NB4 (cell line): Measurements from ENCODE around the gene GPHA2.
A peak's percentile ranks its signal among the peaks of the same experiment; 100 is the strongest.

Experiments used
- DNase-seq: peaks from one replicate; pipeline ENCODE4 v3.0.0; 2010; ENCODE audit warnings: low read depth
- H3K4me3 ChIP-seq: one replicate; pipeline ENCODE4 v1.5.1; 2011; ENCODE audit warnings: mild to moderate bottlenecking, low read depth, low read length, moderate library complexity
- CTCF ChIP-seq: IDR thresholded peaks from one replicate; pipeline ENCODE4 v1.5.1; 2012; ENCODE audit warnings: low read depth, low read length
- MAX ChIP-seq: IDR thresholded peaks from 2 replicates; pipeline ENCODE4 v1.6.1; 2011; ENCODE audit warnings: low read depth, low read length
- MYC ChIP-seq: IDR thresholded peaks from 2 replicates; pipeline ENCODE4 v1.6.1; 2011; ENCODE audit warnings: low read depth, low read length
- POLR2A ChIP-seq: IDR thresholded peaks from 2 replicates; pipeline ENCODE4 v1.6.1; 2011; ENCODE audit warnings: mild to moderate bottlenecking; ENCODE audit not compliant: insufficient read length; ENCODE audit errors: extremely low read depth

GPHA2 gene

GRCh38 chr11:64928957-64929356 is 6.7 kb downstream of the GPHA2 start:
- no peak for DNase-seq
- no peak for TF ChIP-seq MYC
- no peak for TF ChIP-seq POLR2A
- TF ChIP-seq MAX, result no peak
- TF ChIP-seq CTCF, result no peak
- H3K4me3 ChIP-seq, result no peak overlapping the region

GRCh38 chr11:64926689-64927088 is 9.0 kb downstream of the GPHA2 start:
- TF ChIP-seq MAX, result no peak
- TF ChIP-seq MYC, result no peak
- TF ChIP-seq CTCF, result no peak
- TF ChIP-seq POLR2A, result no peak
- no peak for DNase-seq
- no peak overlapping the region for H3K4me3 ChIP-seq

GRCh38 chr11:64925536-64926436 is 9.9 kb downstream of the GPHA2 start:
- no peak for DNase-seq
- TF ChIP-seq POLR2A, result no peak
- TF ChIP-seq MAX, result no peak
- no peak for TF ChIP-seq CTCF
- no peak for TF ChIP-seq MYC
- H3K4me3 ChIP-seq, result no peak overlapping the region

GRCh38 chr11:64924910-64925284 is 10.8 kb downstream of the GPHA2 start:
- no peak for TF ChIP-seq POLR2A
- no peak for TF ChIP-seq MAX
- TF ChIP-seq MYC, result no peak
- TF ChIP-seq CTCF, result no peak
- peak overlapping the region; percentile 65 for H3K4me3 ChIP-seq
- DNase-seq, result no peak

GRCh38 chr11:64923944-64924909 is 11.5 kb downstream of the GPHA2 start, which contains the start of gene PPP2R5B:
Gene PPP2R5B, plus strand, starts transcription at chr11:64924689. Its CDS starts 1,046 bp downstream, at chr11:64925735.
- TF ChIP-seq POLR2A, result no peak
- peak; percentile 80 for TF ChIP-seq MAX
- peak; percentile 68 for TF ChIP-seq MYC
- H3K4me3 ChIP-seq, result peak within 1 kb of the TSS; percentile 65
- peak; percentile 94 for DNase-seq
